ENCODE measurements around the gene MEGF11. TPM values are rescaled to one million over a fixed set of nuclear protein-coding genes. Genes with fewer than 3 reads are reported as not detected.

MEGF11 gene
- polyA plus RNA-seq, 3 donors = not detected

GRCh38 chr15:66066481-66066880, 187.1 kb downstream of the MEGF11 start:
- no peak overlapping the region for H2AFZ ChIP-seq (ENCODE audit: insufficient read depth, low read depth, low read length, poor library complexity, severe bottlenecking)
- H3K36me3 ChIP-seq (replicated peaks in 1 of 2; ENCODE audit: control insufficient read depth in 1 of 2, insufficient read depth in 2 of 2, low read length in 2 of 2) = no peaks in the 10 kb centered on the region
- no peaks in the 10 kb centered on the region for H3K36me3 Mint-ChIP-seq
- H3K4me3 Mint-ChIP-seq = no peak overlapping the region
- H3K27me3 Mint-ChIP-seq (ENCODE audit: low read depth in 3 of 3) = peaks cover 9 to 12% (median 9%) of the 10 kb centered on the region in 3 donors
- H3K27ac Mint-ChIP-seq = no peak overlapping the region
- no peak overlapping the region for H3K27ac ChIP-seq (ENCODE audit: low read depth in 1 of 2, low read length in 2 of 2)
- intact Hi-C loops (cut with micrococcal nuclease) = no loop called here
- no peaks in the 10 kb centered on the region for H3K4me1 Mint-ChIP-seq
- H3K4me3 ChIP-seq (replicated peaks in 1 of 3; ENCODE audit: low read depth in 2 of 3, low read length in 3 of 3) = no peak overlapping the region
- no peak for TF ChIP-seq CTCF (IDR thresholded peaks at IDR 0.05)
- no peaks in the 10 kb centered on the region for H3K27me3 ChIP-seq (ENCODE audit: control insufficient read depth in 2 of 2, insufficient read depth in 2 of 2, low read length in 2 of 2)
- no peaks in the 10 kb centered on the region for H3K4me1 ChIP-seq (ENCODE audit: control insufficient read depth in 1 of 2, insufficient read depth in 2 of 2, low read length in 2 of 2)
- H3K79me2 ChIP-seq (ENCODE audit: insufficient read depth, low read length) = no peaks in the 10 kb centered on the region
- H3K4me2 ChIP-seq (replicated peaks; ENCODE audit: extremely low read depth, low read length, poor library complexity, severe bottlenecking) = no peak overlapping the region
- H3K9me3 Mint-ChIP-seq = peaks cover 0 to 8% (median 2%) of the 10 kb centered on the region in 7 donors
- WGBS (ENCODE audit: insufficient coverage) = 52% methylated on average over 5 of the region's 6 CpGs
- DNase-seq = no peak
- no peak overlapping the region for H3K9ac ChIP-seq (ENCODE audit: insufficient read depth, low read length, poor library complexity, severe bottlenecking)
- no peaks in the 10 kb centered on the region for H4K20me1 ChIP-seq (ENCODE audit: insufficient read depth, low read length)
- no peaks in the 10 kb centered on the region for H3K9me3 ChIP-seq (replicated peaks in 1 of 2; ENCODE audit: control insufficient read depth in 1 of 2, insufficient read depth in 1 of 2, low read length in 2 of 2)

GRCh38 chr15:66066005-66066404, 187.5 kb downstream of the MEGF11 start:
- peaks cover 0 to 8% (median 2%) of the 10 kb centered on the region in 7 donors for H3K9me3 Mint-ChIP-seq
- WGBS (ENCODE audit: insufficient coverage) = 63% methylated on average over 4 of the region's 4 CpGs

More at GRCh38 chr15:66066005-66066404, 187.5 kb downstream of the MEGF11 start:
- H3K79me2 ChIP-seq (ENCODE audit: insufficient read depth, low read length) = no peaks in the 10 kb centered on the region
- H3K36me3 Mint-ChIP-seq = no peaks in the 10 kb centered on the region
- no peak overlapping the region for H3K27ac ChIP-seq (ENCODE audit: low read depth in 1 of 2, low read length in 2 of 2)
- no peaks in the 10 kb centered on the region for H3K4me1 Mint-ChIP-seq
- no peak for TF ChIP-seq CTCF (IDR thresholded peaks at IDR 0.05)
- no peak overlapping the region for H3K4me2 ChIP-seq (replicated peaks; ENCODE audit: extremely low read depth, low read length, poor library complexity, severe bottlenecking)
- H3K4me3 Mint-ChIP-seq = no peak overlapping the region
- no peaks in the 10 kb centered on the region for H4K20me1 ChIP-seq (ENCODE audit: insufficient read depth, low read length)
- H3K27ac Mint-ChIP-seq = no peak overlapping the region
- H3K36me3 ChIP-seq (replicated peaks in 1 of 2; ENCODE audit: control insufficient read depth in 1 of 2, insufficient read depth in 2 of 2, low read length in 2 of 2) = no peaks in the 10 kb centered on the region
- no peak for DNase-seq
- H3K9ac ChIP-seq (ENCODE audit: insufficient read depth, low read length, poor library complexity, severe bottlenecking) = no peak overlapping the region
- intact Hi-C loops (cut with micrococcal nuclease) = no loop called here
- H3K9me3 ChIP-seq (replicated peaks in 1 of 2; ENCODE audit: control insufficient read depth in 1 of 2, insufficient read depth in 1 of 2, low read length in 2 of 2) = no peaks in the 10 kb centered on the region
- no peak overlapping the region for H3K4me3 ChIP-seq (replicated peaks in 1 of 3; ENCODE audit: low read depth in 2 of 3, low read length in 3 of 3)
- peaks cover 9 to 12% (median 9%) of the 10 kb centered on the region in 3 donors for H3K27me3 Mint-ChIP-seq (ENCODE audit: low read depth in 3 of 3)
- H3K27me3 ChIP-seq (ENCODE audit: control insufficient read depth in 2 of 2, insufficient read depth in 2 of 2, low read length in 2 of 2) = no peaks in the 10 kb centered on the region
- H3K4me1 ChIP-seq (ENCODE audit: control insufficient read depth in 1 of 2, insufficient read depth in 2 of 2, low read length in 2 of 2) = no peaks in the 10 kb centered on the region
- H2AFZ ChIP-seq (ENCODE audit: insufficient read depth, low read depth, low read length, poor library complexity, severe bottlenecking) = no peak overlapping the region
